Measurements from ENCODE around the gene VPS41. TPM values are rescaled to one million over a fixed set of nuclear protein-coding genes. Genes with fewer than 3 reads are reported as not detected.

The VPS41 gene
- total and polyA plus RNA-seq, 10 of the 15 experiments (the other 5 are each of a cell fraction or from before 2014, with no cell fraction given), result 15.3 to 63.2 (median 47.0) TPM

DNA sequence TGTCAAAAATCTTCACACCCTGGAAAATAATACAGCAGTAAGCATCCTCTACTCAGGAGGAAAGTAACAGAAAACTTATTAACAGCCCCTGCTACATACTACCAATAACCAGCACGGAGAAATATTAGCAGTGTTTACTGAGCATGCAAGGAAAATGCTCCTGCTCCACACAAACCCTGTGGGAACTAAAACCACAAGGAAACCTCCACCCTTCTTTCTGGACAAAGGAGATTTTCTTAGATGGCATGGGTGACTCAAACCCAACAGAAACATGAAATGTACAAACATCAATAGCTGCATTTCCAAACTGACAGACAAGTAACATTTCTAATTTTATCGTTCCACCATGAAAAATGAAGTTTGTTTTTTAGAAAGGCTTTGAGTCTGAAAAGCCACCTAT is 113.4 kb downstream of the VPS41 start:
- ChIA-PET SMC1A (ENCODE audit: uncharacterized antibody, unreplicated experiment) (interaction anchor here (0.8 to 2.6 kb wide), 6 partner anchors 13 to 670 kb away, joined by 3 to 8 read pairs (median 3); no protein-coding TSS in a partner anchor), POLR2A (no interaction called here), RAD21 (ENCODE audit: unreplicated experiment) (interaction anchor here (1.0 to 2.0 kb wide), 3 partner anchors 667 to 670 kb away, joined by 3 to 5 read pairs (median 4); no protein-coding TSS in a partner anchor), CTCF (interaction anchor here (0.5 to 2.3 kb wide), 16 partner anchors 11 to 784 kb away, joined by 3 to 23 read pairs (median 4); partner anchors contain the start of gene VPS41)
- Histone ChIP-seq H3K4me3 (no peak overlapping the region), H4K20me1 (ENCODE audit: control insufficient read depth, insufficient read depth) (no peaks in the 10 kb centered on the region), H3K9ac (ENCODE audit: control insufficient read depth, insufficient read depth, low read length) (no peak overlapping the region), H3K4me2 (ENCODE audit: control insufficient read depth, insufficient read depth) (no peak overlapping the region), H2AFZ (ENCODE audit: control insufficient read depth, low read depth, low read length) (no peak overlapping the region), H3K27me3 (replicated peaks in 1 of 2; ENCODE audit: control insufficient read depth in 2 of 2, insufficient read depth in 2 of 2, low read length in 1 of 2) (no peaks in the 10 kb centered on the region), H3K27ac (ENCODE audit: control insufficient read depth, insufficient read depth) (no peak overlapping the region), H3K4me1 (ENCODE audit: control insufficient read depth, insufficient read depth, low read length) (no peaks in the 10 kb centered on the region), H3K79me2 (ENCODE audit: control insufficient read depth, insufficient read depth, low read length) (no peaks in the 10 kb centered on the region), H3K9me3 (replicated peaks; ENCODE audit: control insufficient read depth, insufficient read depth, low read length) (no peaks in the 10 kb centered on the region), H3K36me3 (ENCODE audit: control insufficient read depth in 2 of 2, insufficient read depth in 2 of 2, low read length in 1 of 2) (peaks cover 3 to 22% of the 10 kb centered on the region in 2 experiments)
- no TSS peak for BruUV-seq (replicated peaks)
- in situ Hi-C loops (cut with MboI) (no loop called here), intact Hi-C loops (cut with micrococcal nuclease; ENCODE audit: unreplicated experiment) (loop anchor here (10.0 kb wide), 1 partner anchor 279 kb away; no protein-coding TSS in a partner anchor)
- WGBS (ENCODE audit: insufficient coverage, insufficient replicate concordance, low lambda C conversion rate, missing lambda C conversion rate), result 52% methylated on average over 2 of the region's 2 CpGs
- ATAC-seq (no peak), DNase-seq (ENCODE audit: low read depth, low spot score) (no peak), FAIRE-seq (no peak)
- TF ChIP-seq, protein P1, sequence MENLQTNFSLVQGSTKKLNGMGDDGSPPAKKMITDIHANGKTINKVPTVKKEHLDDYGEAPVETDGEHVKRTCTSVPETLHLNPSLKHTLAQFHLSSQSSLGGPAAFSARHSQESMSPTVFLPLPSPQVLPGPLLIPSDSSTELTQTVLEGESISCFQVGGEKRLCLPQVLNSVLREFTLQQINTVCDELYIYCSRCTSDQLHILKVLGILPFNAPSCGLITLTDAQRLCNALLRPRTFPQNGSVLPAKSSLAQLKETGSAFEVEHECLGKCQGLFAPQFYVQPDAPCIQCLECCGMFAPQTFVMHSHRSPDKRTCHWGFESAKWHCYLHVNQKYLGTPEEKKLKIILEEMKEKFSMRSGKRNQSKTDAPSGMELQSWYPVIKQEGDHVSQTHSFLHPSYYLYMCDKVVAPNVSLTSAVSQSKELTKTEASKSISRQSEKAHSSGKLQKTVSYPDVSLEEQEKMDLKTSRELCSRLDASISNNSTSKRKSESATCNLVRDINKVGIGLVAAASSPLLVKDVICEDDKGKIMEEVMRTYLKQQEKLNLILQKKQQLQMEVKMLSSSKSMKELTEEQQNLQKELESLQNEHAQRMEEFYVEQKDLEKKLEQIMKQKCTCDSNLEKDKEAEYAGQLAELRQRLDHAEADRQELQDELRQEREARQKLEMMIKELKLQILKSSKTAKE (IDR thresholded peaks at IDR 0.05; ENCODE audit: low read depth, poor library complexity, severe bottlenecking), result no peak
- TF ChIP-seq STAT1 (conservative IDR thresholded peaks at IDR 0.05) (no peak), MTA3 (IDR thresholded peaks at IDR 0.05; ENCODE audit: borderline replicate concordance, low read length) (no peak), KDM1A (IDR thresholded peaks at IDR 0.05; ENCODE audit: borderline replicate concordance) (no peak), YBX1 (IDR thresholded peaks at IDR 0.05) (no peak), CBX5 (IDR thresholded peaks at IDR 0.05; ENCODE audit: low read depth) (no peak), CHD1 (IDR thresholded peaks at IDR 0.05; ENCODE audit: low read depth, low read length) (no peak), LARP7 (IDR thresholded peaks at IDR 0.05) (no peak), NFXL1 (IDR thresholded peaks at IDR 0.05; ENCODE audit: borderline replicate concordance) (no peak)
- TF ChIP-seq, protein P2, sequence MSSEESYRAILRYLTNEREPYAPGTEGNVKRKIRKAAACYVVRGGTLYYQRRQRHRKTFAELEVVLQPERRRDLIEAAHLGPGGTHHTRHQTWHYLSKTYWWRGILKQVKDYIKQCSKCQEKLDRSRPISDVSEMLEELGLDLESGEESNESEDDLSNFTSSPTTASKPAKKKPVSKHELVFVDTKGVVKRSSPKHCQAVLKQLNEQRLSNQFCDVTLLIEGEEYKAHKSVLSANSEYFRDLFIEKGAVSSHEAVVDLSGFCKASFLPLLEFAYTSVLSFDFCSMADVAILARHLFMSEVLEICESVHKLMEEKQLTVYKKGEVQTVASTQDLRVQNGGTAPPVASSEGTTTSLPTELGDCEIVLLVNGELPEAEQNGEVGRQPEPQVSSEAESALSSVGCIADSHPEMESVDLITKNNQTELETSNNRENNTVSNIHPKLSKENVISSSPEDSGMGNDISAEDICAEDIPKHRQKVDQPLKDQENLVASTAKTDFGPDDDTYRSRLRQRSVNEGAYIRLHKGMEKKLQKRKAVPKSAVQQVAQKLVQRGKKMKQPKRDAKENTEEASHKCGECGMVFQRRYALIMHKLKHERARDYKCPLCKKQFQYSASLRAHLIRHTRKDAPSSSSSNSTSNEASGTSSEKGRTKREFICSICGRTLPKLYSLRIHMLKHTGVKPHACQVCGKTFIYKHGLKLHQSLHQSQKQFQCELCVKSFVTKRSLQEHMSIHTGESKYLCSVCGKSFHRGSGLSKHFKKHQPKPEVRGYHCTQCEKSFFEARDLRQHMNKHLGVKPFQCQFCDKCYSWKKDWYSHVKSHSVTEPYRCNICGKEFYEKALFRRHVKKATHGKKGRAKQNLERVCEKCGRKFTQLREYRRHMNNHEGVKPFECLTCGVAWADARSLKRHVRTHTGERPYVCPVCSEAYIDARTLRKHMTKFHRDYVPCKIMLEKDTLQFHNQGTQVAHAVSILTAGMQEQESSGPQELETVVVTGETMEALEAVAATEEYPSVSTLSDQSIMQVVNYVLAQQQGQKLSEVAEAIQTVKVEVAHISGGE (CRISPR knock-in tag; IDR thresholded peaks at IDR 0.05), result no peak
- TF ChIP-seq, protein P3, sequence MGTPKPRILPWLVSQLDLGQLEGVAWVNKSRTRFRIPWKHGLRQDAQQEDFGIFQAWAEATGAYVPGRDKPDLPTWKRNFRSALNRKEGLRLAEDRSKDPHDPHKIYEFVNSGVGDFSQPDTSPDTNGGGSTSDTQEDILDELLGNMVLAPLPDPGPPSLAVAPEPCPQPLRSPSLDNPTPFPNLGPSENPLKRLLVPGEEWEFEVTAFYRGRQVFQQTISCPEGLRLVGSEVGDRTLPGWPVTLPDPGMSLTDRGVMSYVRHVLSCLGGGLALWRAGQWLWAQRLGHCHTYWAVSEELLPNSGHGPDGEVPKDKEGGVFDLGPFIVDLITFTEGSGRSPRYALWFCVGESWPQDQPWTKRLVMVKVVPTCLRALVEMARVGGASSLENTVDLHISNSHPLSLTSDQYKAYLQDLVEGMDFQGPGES (IDR thresholded peaks at IDR 0.05), result no peak
